IPS-18c (cell line): ENCODE data around the gene CACNA1I.

ENCODE experiments used
- H3K4me3 ChIP-seq: 2 replicates; pipeline ENCODE4 v1.7.0; 2013; ENCODE audit warnings: low read depth, mild to moderate bottlenecking, low read length, moderate library complexity; ENCODE audit not compliant: insufficient read depth
- H3K9me3 ChIP-seq: one replicate; pipeline ENCODE4 v1.6.1; 2013; ENCODE audit warnings: mild to moderate bottlenecking, low read length, moderate library complexity; ENCODE audit not compliant: control insufficient read depth, insufficient read depth

Gene CACNA1I

GRCh38 chr22:39647836-39648629 lies 77.5 kb downstream of the CACNA1I start:
- Histone ChIP-seq H3K9me3 (peaks cover 4% of the 10 kb centered on the region), H3K4me3 (no peak overlapping the region)

- peaks cover 4% of the 10 kb centered on the region for H3K9me3 ChIP-seq
Measured at GRCh38 chr22:39648630-39648950, 78.0 kb downstream of the CACNA1I start.

GRCh38 chr22:39649500-39650089 lies 79.0 kb downstream of the CACNA1I start:
- Histone ChIP-seq H3K4me3 (no peak overlapping the region), H3K9me3 (peaks cover 4% of the 10 kb centered on the region)

More at GRCh38 chr22:39648630-39648950, 78.0 kb downstream of the CACNA1I start:
- H3K4me3 ChIP-seq, result no peak overlapping the region

GRCh38 chr22:39651053-39651996 lies 80.8 kb downstream of the CACNA1I start:
- H3K9me3 ChIP-seq, result peaks cover 4% of the 10 kb centered on the region

GRCh38 chr22:39652990-39653786 lies 82.6 kb downstream of the CACNA1I start:
- Histone ChIP-seq H3K4me3 (no peak overlapping the region), H3K9me3 (peaks cover 4% of the 10 kb centered on the region)

More at GRCh38 chr22:39651053-39651996, 80.8 kb downstream of the CACNA1I start:
- no peak overlapping the region for H3K4me3 ChIP-seq

- Histone ChIP-seq H3K4me3 (no peak overlapping the region), H3K9me3 (peaks cover 4% of the 10 kb centered on the region)
Measured at GRCh38 chr22:39653787-39654077, 83.2 kb downstream of the CACNA1I start.

- peaks cover 4% of the 10 kb centered on the region for H3K9me3 ChIP-seq
Measured at GRCh38 chr22:39654131-39654926, 83.8 kb downstream of the CACNA1I start.

GRCh38 chr22:39655004-39655579 lies 84.5 kb downstream of the CACNA1I start:
- peaks cover 4% of the 10 kb centered on the region for H3K9me3 ChIP-seq
- H3K4me3 ChIP-seq, result no peak overlapping the region

More at GRCh38 chr22:39654131-39654926, 83.8 kb downstream of the CACNA1I start:
- H3K4me3 ChIP-seq, result no peak overlapping the region

GRCh38 chr22:39655831-39656230 lies 85.3 kb downstream of the CACNA1I start:
- Histone ChIP-seq H3K4me3 (no peak overlapping the region), H3K9me3 (peaks cover 9% of the 10 kb centered on the region)

- Histone ChIP-seq H3K9me3 (peaks cover 4% of the 10 kb centered on the region), H3K4me3 (no peak overlapping the region)
Measured at GRCh38 chr22:39656495-39657490, 86.2 kb downstream of the CACNA1I start.

- peaks cover 4% of the 10 kb centered on the region for H3K9me3 ChIP-seq
- H3K4me3 ChIP-seq, result no peak overlapping the region
Measured at GRCh38 chr22:39658367-39658766, 87.8 kb downstream of the CACNA1I start.

GRCh38 chr22:39658806-39659463 lies 88.4 kb downstream of the CACNA1I start:
- peaks cover 4% of the 10 kb centered on the region for H3K9me3 ChIP-seq

GRCh38 chr22:39661501-39661841 lies 90.9 kb downstream of the CACNA1I start:
- peak overlapping the region; percentile 74; the same call in 1 of the 2 replicates for H3K4me3 ChIP-seq
- H3K9me3 ChIP-seq, result peaks cover 4% of the 10 kb centered on the region

More at GRCh38 chr22:39658806-39659463, 88.4 kb downstream of the CACNA1I start:
- H3K4me3 ChIP-seq, result no peak overlapping the region

- H3K9me3 ChIP-seq, result peaks cover 4% of the 10 kb centered on the region
- peak overlapping the region; percentile 74 for H3K4me3 ChIP-seq
Measured at GRCh38 chr22:39661842-39662685, 91.5 kb downstream of the CACNA1I start.
